Activated CD4-positive, alpha-beta memory T cell treated with anti-CD3 and anti-CD28 coated beads, Interleukin-2, amount 10 ng/mL, durations not matched to agents 7 days and 5 days (primary cell): ENCODE results near the gene LYRM1. TPM values are rescaled to one million over a fixed set of nuclear protein-coding genes. Genes with fewer than 3 reads are reported as not detected.
"Not testable (repeated sequence)": the region's sequence is repeated elsewhere in the genome, so short reads cannot be mapped to it uniquely, and the experiment has no call there.

ENCODE experiments used
- CTCF ChIA-PET: fragments of 350-600 bp; sonication (Branson Sonifier 250); formaldehyde crosslinking; loops from one replicate; lab custom pipeline; 2021; ENCODE audit warnings: antibody characterized with exemption, inconsistent platforms; lab: Charles Lee
- POLR2A ChIA-PET: fragments of 350-600 bp; sonication (Branson Sonifier 250); formaldehyde crosslinking; loops from one replicate; lab custom pipeline; 2021; ENCODE audit warnings: antibody characterized with exemption; lab: Charles Lee
- DNase-seq: peaks from one replicate; pipeline ENCODE4 v3.0.0-alpha.2; 2020
- H3K27ac Mint-ChIP-seq: one replicate; pipeline ENCODE4 v1.8.0; 2021; ENCODE audit warnings: mild to moderate bottlenecking, mixed read lengths
- H3K27me3 Mint-ChIP-seq: one replicate; pipeline ENCODE4 v1.8.0; 2021; ENCODE audit warnings: mixed read lengths
- H3K36me3 Mint-ChIP-seq: one replicate; pipeline ENCODE4 v1.8.0; 2021; ENCODE audit warnings: low read depth, mixed read lengths
- H3K4me1 Mint-ChIP-seq: one replicate; pipeline ENCODE4 v1.8.0; 2021; ENCODE audit warnings: mixed read lengths
- H3K4me3 Mint-ChIP-seq: one replicate; pipeline ENCODE4 v1.8.0; 2021; ENCODE audit warnings: mild to moderate bottlenecking, mixed read lengths
- H3K9me3 Mint-ChIP-seq: one replicate; pipeline ENCODE4 v1.8.0; 2021; ENCODE audit warnings: mixed read lengths
- total RNA-seq, 2 experiments: library from RNA; stranded (reverse); gene quantifications; one replicate each; pipeline ENCODE4 v1.2.3, GENCODE V29; 2021

The LYRM1 gene
- total RNA-seq, 2 experiments from 2014 or later = 45.2 to 47.0 TPM

DNA sequence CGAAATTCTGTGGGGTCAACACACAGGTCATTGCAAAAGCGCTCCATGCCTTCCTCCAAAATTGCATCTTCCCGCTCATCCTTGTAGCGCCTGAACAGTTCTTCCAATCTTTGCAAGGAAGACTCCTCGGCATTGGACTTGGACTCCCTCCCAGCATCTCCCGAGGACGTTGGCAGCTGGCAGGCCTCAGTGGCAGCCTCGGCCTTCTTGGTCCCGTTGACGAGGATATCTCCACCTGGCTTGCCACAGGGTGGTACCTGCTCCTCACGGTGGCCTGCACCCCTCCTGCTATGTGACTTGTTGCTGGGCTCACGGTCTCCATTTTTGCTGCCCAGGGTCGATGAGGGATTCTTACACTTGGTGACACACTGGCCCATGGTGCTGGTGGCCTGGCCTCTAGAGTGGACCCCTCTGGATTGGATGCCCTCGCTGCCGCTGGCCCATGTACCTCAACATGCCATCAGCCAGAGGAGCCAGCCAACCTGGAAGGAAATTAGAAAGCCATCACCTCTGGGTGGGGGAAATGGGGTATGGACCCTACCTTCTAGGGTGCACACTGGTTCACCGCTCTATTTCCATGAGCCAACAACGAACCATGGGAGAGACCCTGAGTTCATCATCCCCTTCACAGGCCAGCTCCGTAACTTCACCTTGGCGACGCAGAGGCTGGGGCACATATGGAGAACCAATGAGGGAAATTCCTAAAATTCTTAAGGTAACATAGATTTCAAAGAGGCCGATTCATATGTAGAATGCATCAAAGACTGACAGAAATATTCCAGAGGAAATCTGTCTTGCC is 38.2 kb upstream of the LYRM1 start:
- H3K36me3 Mint-ChIP-seq = peaks cover 73% of the 10 kb centered on the region

DNA sequence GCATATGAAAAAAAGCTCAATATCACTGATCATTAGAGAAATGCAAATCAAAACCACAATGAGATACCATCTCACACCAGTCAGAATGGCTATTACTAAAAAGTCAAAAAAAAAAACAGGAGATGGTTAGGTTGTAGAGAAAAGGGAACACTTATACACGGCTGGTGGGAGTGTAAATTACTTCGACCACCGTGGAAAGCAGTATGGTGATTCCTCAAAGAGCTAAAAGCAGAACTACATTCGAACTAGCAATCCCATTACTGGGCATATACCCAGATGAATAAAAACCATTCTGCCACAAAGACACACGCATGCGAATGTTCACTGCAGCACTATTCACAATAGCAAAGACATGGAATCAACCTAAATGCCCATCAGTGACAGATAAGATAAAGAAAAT is 36.2 kb upstream of the LYRM1 start:
- not testable (repeated sequence) for DNase-seq, H3K27me3 Mint-ChIP-seq, H3K4me3 Mint-ChIP-seq, H3K27ac Mint-ChIP-seq, H3K9me3 Mint-ChIP-seq
- ChIA-PET POLR2A (interaction anchor here (4.3 kb wide), 1 partner anchor 35 kb away, joined by 28 read pairs; the partner anchor contains the start of genes DCUN1D3 and LYRM1), CTCF (interaction anchor here (2.8 to 4.1 kb wide), 2 partner anchors 10 to 14 kb away, joined by 12 to 32 read pairs; no protein-coding TSS in a partner anchor)
- Mint-ChIP-seq H3K36me3 (peaks cover 76% of the 10 kb centered on the region), H3K4me1 (peaks cover 56% of the 10 kb centered on the region)

More for the DNA sequence above, 38.2 kb upstream of the LYRM1 start:
- Mint-ChIP-seq H3K9me3 (no peaks in the 10 kb centered on the region), H3K4me3 (no peak overlapping the region), H3K27me3 (no peaks in the 10 kb centered on the region), H3K4me1 (peaks cover 40% of the 10 kb centered on the region), H3K27ac (no peak overlapping the region)
- DNase-seq = no peak
- ChIA-PET CTCF (interaction anchor here (4.1 kb wide), 1 partner anchor 12 kb away, joined by 32 read pairs; no protein-coding TSS in a partner anchor), POLR2A (no interaction called here)

DNA sequence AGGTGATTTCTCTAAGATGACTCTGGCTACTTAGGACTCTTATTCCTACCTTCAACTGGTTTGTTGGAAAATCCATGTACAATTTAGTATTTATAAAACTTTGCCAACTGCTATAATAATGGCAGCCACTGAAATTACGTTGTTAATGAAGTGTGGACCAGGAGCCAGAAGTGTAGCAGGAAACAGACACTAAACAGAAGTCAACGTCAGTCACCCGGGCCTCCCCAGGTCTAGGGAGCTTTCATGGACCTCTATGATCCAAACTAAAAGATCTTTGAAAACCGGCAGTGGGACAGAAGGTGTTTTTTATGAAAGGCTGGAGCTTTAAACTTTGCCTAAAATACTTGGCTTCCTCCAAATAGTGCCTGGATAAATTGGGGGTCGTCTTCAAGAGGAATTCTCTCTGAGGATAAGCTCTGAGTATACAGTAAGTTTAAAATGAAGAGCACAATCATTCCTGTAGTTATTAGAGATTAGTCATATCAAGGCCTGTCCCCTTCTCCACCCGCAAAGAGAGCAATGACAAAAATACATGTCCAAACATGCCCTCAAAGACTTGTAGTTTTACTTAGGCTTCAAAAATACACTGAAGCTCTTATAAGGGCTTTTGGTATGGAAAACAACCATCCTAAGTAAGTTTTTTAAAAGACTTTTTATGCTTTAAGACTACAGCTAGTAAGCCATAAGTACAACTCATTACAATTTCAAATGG is 35.0 kb upstream of the LYRM1 start:
- no peaks in the 10 kb centered on the region for H3K27me3 Mint-ChIP-seq
- CTCF ChIA-PET = interaction anchor here (0.9 to 4.1 kb wide), 8 partner anchors 9 to 292 kb away, joined by 3 to 32 read pairs (median 4); no protein-coding TSS in a partner anchor
- H3K4me3 Mint-ChIP-seq = no peak overlapping the region

DNA sequence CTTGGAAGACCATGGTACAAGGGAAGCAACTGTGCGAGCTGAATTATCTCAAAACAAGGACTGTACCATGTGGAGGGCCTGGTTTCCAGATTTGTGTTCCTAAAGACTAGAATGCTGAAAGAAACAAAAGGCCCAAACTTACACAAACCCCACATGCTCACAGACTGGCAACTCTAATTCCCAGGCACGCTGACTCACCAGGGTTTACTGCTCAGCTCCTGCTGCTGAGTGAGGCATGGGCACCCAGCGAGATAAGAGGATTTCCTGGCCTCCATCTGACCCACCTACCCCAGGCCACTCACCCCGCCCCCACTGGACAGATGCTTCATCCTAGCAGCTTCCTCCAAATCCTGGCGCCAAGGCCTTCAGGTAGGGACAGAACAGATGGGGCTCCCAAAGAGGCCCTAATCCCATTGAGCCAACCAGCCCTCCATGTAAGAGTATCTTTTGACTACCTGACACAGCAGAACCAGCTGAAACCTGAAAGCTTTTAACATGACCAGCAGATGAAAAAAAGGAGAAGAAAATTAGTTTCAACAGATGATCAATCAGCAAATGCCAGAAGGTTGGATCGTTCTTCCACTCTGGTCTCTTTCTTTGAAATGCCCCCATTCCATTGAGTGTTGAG is 34.3 kb upstream of the LYRM1 start:
- Mint-ChIP-seq H3K27ac (peak overlapping the region; percentile 78), H3K4me1 (peaks cover 63% of the 10 kb centered on the region), H3K9me3 (no peaks in the 10 kb centered on the region), H3K36me3 (peaks cover 66% of the 10 kb centered on the region), H3K27me3 (no peaks in the 10 kb centered on the region), H3K4me3 (no peak overlapping the region)
- ChIA-PET CTCF (interaction anchor here (1.1 to 4.1 kb wide), 7 partner anchors 8 to 291 kb away, joined by 3 to 32 read pairs (median 4); no protein-coding TSS in a partner anchor), POLR2A (interaction anchor here (0.7 to 4.3 kb wide), 8 partner anchors 8 to 145 kb away, joined by 3 to 28 read pairs (median 4); partner anchors contain the start of genes DCUN1D3 and LYRM1)
- no peak for DNase-seq

More for the DNA sequence above, 35.0 kb upstream of the LYRM1 start:
- H3K4me1 Mint-ChIP-seq = peaks cover 58% of the 10 kb centered on the region
- POLR2A ChIA-PET = interaction anchor here (0.7 to 4.3 kb wide), 8 partner anchors 9 to 145 kb away, joined by 3 to 28 read pairs (median 4); partner anchors contain the start of genes DCUN1D3 and LYRM1
- no peaks in the 10 kb centered on the region for H3K9me3 Mint-ChIP-seq
- DNase-seq = no peak
- H3K27ac Mint-ChIP-seq = peak overlapping the region; percentile 78
- peaks cover 65% of the 10 kb centered on the region for H3K36me3 Mint-ChIP-seq

DNA sequence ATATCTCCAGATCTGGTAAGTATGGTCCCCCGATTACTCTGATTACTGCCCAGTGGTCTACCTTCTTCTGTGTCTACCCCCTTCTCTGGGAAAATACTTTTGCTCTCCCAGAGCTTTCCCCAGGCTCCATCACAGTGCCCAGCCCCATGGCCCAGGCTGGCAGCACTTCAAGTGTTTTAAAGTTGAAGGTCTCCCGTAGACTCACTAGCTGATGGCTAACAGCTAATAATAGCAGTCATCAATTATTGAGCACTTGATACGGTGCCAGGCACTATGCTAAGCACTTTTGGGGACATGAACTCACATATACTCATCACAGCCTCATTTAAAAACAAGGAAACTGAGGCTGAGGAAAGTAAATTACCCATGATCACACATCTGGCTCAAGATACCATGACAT is 33.8 kb upstream of the LYRM1 start:
- Mint-ChIP-seq H3K4me1 (peaks cover 67% of the 10 kb centered on the region), H3K4me3 (no peak overlapping the region), H3K27ac (peak overlapping the region; percentile 78), H3K27me3 (no peaks in the 10 kb centered on the region), H3K9me3 (no peaks in the 10 kb centered on the region), H3K36me3 (peaks cover 64% of the 10 kb centered on the region)
- ChIA-PET CTCF (interaction anchor here (0.6 to 4.1 kb wide), 4 partner anchors 8 to 1785 kb away, joined by 3 to 32 read pairs (median 6); no protein-coding TSS in a partner anchor), POLR2A (interaction anchor here (0.9 to 4.3 kb wide), 5 partner anchors 7 to 33 kb away, joined by 3 to 28 read pairs (median 6); partner anchors contain the start of genes DCUN1D3 and LYRM1)
- DNase-seq = no peak

DNA sequence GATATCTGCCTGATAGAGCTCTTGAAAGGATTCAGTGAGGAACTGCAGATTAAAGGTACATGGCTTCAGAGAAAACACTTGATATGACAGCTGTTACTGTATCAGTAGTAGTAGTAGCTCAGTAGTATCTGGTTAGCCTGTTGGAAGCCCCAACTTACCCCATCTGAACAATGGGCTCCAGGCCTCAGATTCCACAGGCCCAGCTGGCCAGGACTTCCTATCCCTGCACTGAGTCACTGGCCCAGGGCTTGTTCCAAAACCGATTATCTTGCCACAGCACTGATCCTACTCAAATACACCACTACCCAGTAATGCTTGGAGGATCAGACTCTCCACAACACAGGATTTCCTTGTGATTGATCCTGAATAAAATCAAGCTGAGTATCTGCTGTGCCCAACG is 33.0 kb upstream of the LYRM1 start:
- Mint-ChIP-seq H3K4me3 (no peak overlapping the region), H3K36me3 (peaks cover 62% of the 10 kb centered on the region), H3K27ac (no peak overlapping the region), H3K27me3 (no peaks in the 10 kb centered on the region), H3K9me3 (no peaks in the 10 kb centered on the region), H3K4me1 (peaks cover 75% of the 10 kb centered on the region)
- ChIA-PET POLR2A (interaction anchor here (1.5 to 4.3 kb wide), 2 partner anchors 14 to 32 kb away, joined by 4 to 28 read pairs; partner anchors contain the start of genes DCUN1D3 and LYRM1), CTCF (interaction anchor here (1.4 kb wide), 1 partner anchor 17 kb away, joined by 3 read pairs; no protein-coding TSS in a partner anchor)
- no peak for DNase-seq

DNA sequence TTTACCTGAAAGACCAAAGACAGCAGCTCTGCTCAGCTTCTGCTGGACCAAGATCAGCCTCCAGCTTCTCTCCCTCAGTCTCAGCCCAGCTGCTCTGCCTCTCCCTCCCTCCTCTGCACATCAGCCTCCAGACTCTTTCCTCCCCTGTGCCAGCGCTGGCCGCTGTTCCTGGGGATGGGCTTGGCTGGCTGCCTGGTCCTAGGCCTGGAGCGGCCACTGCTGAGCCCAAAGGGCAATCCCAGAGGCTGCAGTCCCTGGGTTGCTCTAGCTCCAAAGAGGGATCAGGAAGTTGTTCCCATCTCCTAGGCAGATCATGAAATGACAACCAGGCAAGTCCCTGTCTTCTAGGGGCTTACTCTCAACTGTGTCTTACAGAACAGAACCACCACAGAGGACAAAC is 31.7 kb upstream of the LYRM1 start:
- Mint-ChIP-seq H3K27ac (peak overlapping the region; percentile 14), H3K9me3 (no peaks in the 10 kb centered on the region), H3K4me3 (no peak overlapping the region), H3K27me3 (no peaks in the 10 kb centered on the region), H3K36me3 (peaks cover 57% of the 10 kb centered on the region), H3K4me1 (peaks cover 79% of the 10 kb centered on the region)
- no peak for DNase-seq
- ChIA-PET CTCF (no interaction called here), POLR2A (no interaction called here)

DNA sequence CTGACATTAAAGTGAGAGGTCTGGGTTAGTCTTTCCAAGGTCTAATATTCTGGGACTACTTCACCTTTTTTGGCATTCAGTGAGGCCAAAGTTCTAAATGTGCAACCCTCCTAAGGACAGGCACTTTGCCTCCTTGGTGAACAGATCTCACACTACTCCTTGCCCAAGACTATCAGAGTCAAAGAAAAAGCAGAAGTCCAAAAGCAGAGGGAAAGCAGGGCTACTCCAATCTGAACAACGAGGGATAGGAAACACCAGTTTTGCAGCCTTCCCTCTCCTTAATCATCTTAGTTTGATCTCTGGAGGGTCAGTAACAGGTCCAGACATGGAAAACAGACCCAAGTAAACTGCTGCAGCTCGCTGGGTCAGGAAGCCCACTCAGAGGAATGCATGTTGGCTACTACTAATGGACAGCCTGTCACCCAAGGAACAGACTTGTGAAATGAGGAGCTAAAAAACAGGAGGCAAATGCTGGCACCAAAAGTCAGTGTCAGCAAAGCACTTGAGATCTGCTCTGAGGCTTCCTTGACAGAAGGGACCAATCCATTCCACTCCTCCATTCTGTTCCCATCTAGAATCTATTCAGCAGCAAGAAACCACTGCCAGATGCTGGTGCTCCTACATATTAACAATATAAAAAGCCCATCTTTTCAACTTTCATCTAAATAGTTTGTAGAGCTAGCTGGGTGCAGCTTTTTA is 30.3 kb upstream of the LYRM1 start:
- ChIA-PET CTCF (no interaction called here), POLR2A (interaction anchor here (0.6 to 1.5 kb wide), 3 partner anchors 63 to 1326 kb away, joined by 3 to 5 read pairs (median 4); partner anchors contain the start of genes ERI2 and REXO5)
- H3K4me3 Mint-ChIP-seq = no peak overlapping the region
- H3K4me1 Mint-ChIP-seq = peaks cover 80% of the 10 kb centered on the region
- H3K27me3 Mint-ChIP-seq = no peaks in the 10 kb centered on the region
- H3K9me3 Mint-ChIP-seq = no peaks in the 10 kb centered on the region
- H3K36me3 Mint-ChIP-seq = peaks cover 46% of the 10 kb centered on the region
- H3K27ac Mint-ChIP-seq = no peak overlapping the region
- DNase-seq = no peak

DNA sequence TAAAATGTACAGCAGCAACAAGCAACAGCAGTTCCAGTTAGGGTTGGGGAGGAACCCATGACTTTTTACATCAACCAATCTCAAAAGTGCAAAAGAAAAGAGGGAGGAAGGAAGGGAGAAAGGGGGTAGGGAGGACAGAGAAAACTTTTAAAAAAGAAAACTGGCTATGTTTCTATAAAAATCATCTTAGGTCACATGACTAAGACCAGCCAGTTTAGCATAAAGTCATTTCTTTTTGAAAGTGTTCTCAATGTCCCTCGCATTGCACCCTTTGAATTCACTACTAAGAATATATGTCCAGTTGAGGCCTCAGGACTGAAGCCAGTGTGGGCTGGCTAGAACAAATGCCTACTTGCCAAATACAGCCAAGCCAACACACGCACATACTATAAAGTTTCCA is 29.3 kb upstream of the LYRM1 start:
- H3K9me3 Mint-ChIP-seq = no peaks in the 10 kb centered on the region
- H3K4me1 Mint-ChIP-seq = peaks cover 78% of the 10 kb centered on the region
- peaks cover 44% of the 10 kb centered on the region for H3K36me3 Mint-ChIP-seq
- ChIA-PET POLR2A (interaction anchor here (1.0 to 1.5 kb wide), 2 partner anchors 64 to 73 kb away, joined by 3 to 4 read pairs; partner anchors contain the start of genes ERI2 and REXO5), CTCF (interaction anchor here (1.2 kb wide), 1 partner anchor 21 kb away, joined by 5 read pairs; no protein-coding TSS in a partner anchor)
- H3K27me3 Mint-ChIP-seq = no peaks in the 10 kb centered on the region
- H3K4me3 Mint-ChIP-seq = no peak overlapping the region
- no peak for DNase-seq
- H3K27ac Mint-ChIP-seq = no peak overlapping the region

DNA sequence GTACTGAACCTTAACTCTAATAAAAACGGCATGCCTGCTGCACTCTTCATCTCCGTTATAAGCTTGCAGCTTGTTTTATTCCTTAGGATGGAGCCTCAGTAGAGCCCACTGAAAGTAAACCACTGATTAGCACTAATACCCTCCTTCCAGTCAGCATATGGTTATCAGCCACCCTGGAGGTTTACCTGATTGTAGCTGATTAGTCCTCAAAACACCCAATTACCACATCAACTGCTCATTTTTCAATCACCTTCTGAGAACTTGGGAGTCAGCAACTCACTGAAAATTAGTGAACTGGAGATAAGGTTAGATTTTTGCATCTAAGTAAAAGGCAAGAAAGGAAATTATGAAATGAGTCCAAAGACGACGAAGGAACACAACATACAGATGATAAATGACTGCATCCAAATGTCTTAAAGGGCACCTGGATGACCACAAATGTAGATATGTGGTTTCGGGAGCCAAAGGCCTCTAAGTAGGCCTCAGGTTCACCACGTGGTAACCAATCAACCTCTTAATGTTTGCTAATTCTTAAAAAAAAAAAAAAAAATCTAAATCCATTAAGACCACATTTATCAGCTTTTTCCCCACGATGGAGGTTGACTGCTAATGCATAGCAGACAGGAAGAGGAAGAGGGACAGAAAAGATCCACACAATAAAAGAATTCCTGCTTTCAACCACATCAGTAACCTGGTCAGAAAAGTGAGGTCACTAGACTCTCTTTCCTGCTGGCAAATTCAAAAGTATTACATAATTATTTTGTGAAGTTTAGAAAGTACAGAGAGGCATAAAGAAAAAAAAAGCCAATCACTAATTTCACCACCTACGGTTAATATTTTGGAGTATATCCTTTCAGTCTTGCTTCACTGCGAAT is 28.4 kb upstream of the LYRM1 start:
- POLR2A ChIA-PET = interaction anchor here (7.0 kb wide), 1 partner anchor 29 kb away, joined by 113 read pairs; the partner anchor contains the start of genes DCUN1D3 and LYRM1
- no peak for DNase-seq
- no peak overlapping the region for H3K4me3 Mint-ChIP-seq
- no peaks in the 10 kb centered on the region for H3K27me3 Mint-ChIP-seq
- CTCF ChIA-PET = interaction anchor here (0.7 to 3.3 kb wide), 3 partner anchors 18 to 23 kb away, joined by 3 to 32 read pairs (median 5); no protein-coding TSS in a partner anchor
- H3K36me3 Mint-ChIP-seq = peaks cover 42% of the 10 kb centered on the region
- no peaks in the 10 kb centered on the region for H3K9me3 Mint-ChIP-seq
- H3K4me1 Mint-ChIP-seq = peaks cover 76% of the 10 kb centered on the region
- peak overlapping the region; percentile 9 for H3K27ac Mint-ChIP-seq
